Erythroblast (primary cell): ENCODE data around the gene ACVRL1.

Experiments used
- GATA1 ChIP-seq: IDR thresholded peaks from 2 replicates; pipeline ENCODE4 v1.6.1; 2011; ENCODE audit warnings: low read depth, mild to moderate bottlenecking, control low read depth, low read length, moderate library complexity
- POLR2A ChIP-seq: IDR thresholded peaks from 2 replicates; pipeline ENCODE4 v1.6.1; 2011; ENCODE audit warnings: mild to moderate bottlenecking, low read length

DNA sequence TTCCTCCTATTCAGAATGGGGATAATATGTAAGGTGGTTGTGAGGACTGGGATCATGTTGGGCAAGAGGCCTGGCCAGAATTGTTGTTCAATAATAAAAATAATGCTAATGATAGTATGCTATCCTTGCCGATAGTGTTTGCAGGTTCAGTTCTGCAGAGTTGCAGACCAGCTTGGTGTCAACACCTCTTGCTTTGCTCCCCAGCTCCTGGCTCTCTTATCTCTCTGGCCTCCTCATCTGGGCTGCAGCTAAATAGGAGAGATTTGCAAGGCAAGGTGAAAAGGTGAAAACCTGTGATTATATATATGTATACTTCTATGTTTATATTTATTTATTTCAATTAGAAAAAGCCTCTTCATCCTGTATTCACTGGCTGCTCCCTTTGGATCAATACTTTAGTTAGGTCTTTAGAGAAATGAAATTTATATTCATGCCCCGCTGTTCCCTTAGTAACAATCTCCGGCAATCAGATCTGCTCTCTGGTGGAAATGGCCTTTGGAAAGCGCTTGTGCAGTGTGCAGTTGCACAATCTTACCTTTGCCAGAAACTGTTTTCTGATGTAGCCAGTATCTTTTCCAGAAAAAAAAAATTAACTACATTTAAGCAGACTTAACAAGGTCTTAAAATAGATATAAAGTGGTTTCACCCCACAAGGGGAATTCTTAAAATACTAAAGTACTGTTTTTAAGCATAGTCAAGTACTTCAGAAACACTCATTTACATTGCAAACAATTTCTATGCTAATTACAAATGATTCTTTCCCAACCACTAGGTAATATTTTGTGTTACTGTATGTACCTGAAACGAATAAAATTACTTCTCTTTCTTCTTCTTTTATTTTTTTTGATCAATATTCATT, 25.1 kb downstream of the ACVRL1 start:
- TF ChIP-seq POLR2A = no peak
- no peak for TF ChIP-seq GATA1
